GM21423 (cell line): ENCODE data around the gene MAJIN.

ENCODE experiments used
- ATAC-seq: cut with Tn5 transposase; IDR thresholded peaks from one replicate; pipeline ENCODE4 v1.9.1; 2021; ENCODE audit warnings: mild to moderate bottlenecking, moderate library complexity; ENCODE audit not compliant: unreplicated experiment

Gene MAJIN

DNA sequence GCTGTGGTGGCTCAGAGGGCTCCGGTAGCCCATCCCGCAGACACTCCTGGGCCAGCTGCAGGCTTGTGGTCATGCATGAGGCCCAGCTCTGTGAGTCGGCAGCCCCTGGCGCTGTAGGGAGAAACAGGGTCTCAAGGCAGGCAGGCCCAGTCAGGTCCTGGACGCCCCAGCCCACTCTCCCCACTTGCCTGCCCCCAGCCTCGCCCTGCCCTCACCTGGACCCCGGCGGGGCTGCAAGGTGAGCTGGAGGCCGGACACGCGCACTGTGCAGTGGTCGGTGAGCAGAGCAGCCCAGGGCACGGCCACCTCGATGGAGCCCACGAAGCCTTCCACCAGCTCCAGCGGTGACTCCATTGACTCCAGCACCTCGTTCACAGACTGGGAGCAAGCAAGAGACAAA lies 57.8 kb downstream of the MAJIN start:
- no peak for ATAC-seq

DNA sequence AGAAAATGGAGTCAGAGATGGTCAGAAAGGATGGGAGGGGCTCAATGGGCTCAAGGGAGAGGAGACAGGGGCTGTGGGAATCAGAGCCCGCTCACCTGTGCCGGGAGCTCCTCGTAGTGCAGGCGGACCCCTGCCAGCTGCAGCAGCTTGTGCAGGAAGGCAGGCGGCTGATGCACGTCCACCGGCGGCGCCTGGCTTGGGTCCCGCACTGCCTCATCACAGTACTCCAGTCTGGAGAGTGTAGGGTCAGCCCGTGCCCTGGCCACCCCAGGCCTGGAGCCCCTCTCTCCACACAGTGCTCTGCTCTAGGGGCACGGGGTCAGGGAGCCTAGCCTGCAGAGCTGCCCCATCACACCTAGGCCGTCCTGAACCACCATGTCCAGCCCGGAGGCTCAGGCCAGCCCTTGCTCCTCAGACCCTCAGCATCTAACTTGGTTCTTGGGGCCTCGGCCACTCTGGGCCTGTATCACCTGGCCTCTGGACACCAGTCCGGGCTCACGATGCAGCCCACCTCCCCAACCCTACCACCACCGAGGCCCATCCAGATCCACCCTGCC lies 58.7 kb downstream of the MAJIN start:
- no peak for ATAC-seq

DNA sequence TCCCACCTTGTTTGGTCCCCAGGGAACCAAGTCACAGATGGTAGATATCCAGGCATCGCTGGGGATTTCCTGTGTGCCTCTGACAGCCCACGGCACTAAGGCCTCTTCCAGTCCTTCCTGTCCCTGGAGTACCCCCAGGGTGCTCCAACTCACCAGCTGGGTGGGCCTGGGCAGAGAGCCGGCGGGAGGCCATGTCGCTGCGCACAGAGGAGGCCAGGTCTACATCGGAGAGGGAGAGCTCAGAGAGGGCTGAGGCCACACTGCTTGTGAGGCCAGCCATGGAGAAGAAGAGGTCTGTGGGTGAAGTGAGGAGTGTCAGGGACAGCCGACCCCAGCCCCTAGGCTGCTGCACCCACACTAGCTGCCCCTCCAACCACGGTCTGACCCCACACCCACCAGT lies 60.2 kb downstream of the MAJIN start:
- no peak for ATAC-seq

GRCh38 chr11:64911142-64911541 lies 60.8 kb downstream of the MAJIN start:
- ATAC-seq, result no peak

- no peak for ATAC-seq
Observed at GRCh38 chr11:64910451-64911093, 61.3 kb downstream of the MAJIN start.

DNA sequence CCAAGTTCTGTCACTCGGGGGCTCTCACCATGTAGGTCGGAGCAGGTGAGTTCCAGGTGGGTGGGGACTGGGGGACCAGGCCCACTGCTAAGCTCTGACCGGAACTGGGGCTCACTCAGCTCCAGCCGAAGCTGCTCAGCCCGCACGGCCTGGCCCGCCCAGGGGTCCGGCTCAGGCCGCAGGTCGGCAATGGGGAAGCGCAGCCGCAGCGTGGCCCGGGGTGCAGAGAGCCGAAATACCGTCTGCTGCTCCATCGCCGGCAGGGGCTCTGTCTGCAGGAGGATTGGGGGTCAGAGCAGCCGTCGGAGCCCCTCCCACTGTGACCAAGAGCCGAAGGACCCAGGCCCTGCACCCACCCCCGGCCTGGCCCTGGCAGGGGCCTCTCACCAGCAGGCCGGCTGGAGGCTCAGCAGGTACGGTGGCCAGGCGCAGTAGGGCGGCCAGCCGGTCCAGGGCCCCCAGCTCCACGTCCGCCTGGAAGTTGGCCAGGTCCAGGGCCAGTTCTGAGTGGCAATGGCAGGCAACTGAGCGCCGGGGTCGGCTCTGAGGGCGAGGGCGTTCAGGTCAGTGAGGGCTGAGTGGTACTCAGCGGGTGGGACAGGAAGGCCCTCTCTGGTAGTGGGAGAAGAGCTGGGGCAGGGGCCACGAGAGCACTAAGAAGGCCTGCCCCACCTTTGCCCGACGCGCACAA lies 62.1 kb downstream of the MAJIN start:
- ATAC-seq, result no peak

DNA sequence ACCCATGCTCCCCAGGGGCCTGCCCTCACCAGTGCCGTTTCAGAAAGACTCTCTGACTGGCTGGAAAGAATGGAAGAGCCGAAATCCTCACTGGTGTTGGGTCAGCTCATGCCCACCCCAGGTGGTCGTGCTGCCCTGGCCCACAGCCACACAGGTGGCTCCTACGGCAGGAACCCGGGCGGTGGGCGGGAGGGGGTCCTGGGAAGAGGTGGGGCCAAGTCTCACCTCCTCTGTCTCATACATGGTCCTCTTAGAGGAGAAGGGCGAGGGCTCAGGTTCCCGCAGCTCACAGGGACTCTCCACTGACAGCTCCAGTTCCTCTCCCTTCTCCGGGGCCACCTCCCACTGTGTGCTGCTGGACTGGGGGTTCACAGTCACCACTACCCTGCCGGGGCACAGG lies 63.1 kb downstream of the MAJIN start:
- no peak for ATAC-seq

DNA sequence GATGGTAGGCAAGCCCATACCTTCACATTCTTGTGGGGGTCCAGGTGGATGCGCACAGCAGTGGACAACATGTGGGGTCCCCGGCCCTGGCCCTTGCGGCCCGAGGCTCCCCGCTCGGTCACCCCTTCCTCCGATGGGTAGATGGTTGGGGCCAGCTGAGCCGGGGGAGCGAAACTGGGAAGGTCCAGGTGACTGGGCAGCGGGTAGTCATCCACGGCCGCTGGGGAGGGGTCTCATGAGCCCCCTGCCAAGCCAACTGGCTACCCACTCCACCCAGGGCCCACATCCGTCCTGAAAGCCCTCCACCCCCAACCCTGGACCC lies 65.6 kb downstream of the MAJIN start:
- no peak for ATAC-seq

DNA sequence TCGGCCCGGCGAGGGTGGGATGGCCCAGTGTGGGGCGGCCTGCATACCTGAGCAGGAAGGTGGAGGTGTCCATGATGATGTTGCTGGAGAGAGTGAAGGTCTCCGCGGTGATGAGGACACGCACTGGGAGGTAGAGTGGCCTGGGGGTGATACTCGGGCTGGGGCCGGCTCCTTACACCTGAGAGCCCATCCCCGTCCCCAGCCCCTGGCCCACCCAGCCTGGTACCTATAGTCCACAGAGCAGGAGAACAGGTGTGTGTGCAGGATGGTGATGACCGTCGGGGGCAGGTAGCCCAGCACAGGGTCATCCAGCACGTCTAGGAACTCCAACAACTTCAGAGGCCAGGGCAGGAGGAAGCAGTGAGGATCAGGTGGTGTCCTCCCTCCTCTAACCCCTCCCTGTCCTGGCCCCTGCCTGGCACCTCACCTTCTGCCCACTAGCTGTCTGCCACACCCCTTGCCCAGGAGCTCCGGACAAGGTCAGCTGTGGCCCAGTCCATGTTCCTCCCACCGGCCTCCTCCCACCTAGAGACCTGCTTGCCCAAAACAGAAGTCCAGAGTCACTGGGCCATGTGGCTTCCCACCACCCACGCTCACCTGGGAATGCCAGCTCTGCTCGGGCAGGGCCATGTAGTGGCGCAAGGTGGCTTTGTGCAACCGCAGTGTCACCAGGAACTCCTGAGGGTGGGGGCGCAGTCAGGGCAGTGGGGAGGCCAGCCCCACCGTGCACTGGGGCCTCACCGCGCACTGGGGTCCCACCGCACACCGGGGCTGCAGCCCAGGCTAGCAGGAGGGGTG lies 66.2 kb downstream of the MAJIN start:
- no peak for ATAC-seq

DNA sequence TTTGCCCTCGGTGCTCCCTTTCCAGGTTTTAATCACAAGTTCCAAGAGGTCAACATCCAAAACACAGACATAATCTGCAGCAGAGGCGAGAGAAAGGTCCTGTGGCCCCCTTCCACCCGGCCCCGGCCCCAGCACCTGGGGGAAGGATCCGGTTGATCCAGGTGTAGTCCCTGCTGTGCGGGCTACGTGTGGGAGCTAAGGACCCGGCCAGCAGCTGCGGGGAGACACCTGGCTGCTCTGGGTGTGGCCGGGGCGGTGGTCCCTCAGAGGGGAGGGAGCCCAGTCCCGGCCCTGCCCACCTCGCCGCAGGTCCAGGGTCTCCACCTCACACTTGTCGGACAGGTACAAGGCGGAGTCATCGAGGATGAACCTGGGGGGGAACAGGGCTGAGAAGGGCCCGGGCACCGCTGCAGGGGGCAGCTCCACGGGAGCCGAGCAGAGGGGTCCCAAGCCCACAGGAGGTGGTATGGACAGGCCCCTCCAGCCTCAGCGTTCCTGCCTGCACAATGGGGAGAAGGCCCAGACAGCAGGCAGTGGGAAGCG lies 68.5 kb downstream of the MAJIN start:
- ATAC-seq, result no peak

DNA sequence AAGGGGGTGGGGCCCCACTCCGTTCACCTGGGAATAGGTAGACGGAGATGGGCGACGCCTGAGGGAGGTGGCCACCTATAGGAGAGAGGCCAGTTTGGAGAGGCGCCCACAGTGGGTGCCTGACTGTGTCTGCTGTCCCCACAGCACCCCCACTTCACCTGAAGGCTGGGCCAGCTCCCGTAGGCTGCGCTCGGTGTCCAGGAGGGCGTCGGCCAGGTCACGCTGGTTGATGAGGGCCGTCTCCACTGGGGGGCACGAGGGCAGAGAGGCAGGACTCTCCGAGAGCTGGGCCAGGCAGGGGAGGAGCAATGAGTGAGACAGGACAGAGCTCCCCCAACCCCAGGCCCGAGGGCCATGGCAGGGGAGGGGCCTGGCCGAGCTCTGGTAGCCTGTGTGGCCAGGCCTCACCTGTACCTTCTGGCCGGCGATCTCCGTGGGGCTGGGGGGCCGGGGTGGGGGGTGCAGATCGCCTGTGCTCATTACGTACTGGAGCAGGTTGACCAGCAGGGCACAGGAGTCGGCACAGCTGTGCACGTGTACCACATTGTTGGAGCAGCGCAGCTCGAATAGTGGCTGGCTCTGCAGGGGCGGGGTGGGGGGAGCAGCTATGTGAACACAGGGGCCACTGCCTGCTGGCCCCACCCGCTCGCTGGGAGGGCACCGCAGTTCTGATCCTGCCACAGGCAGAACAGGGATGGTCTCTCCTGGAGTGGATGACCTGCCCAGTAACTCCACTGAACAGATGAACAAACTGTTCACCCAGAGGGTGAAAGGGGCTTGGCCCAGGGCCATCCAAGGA lies 69.6 kb downstream of the MAJIN start:
- ATAC-seq, result no peak

DNA sequence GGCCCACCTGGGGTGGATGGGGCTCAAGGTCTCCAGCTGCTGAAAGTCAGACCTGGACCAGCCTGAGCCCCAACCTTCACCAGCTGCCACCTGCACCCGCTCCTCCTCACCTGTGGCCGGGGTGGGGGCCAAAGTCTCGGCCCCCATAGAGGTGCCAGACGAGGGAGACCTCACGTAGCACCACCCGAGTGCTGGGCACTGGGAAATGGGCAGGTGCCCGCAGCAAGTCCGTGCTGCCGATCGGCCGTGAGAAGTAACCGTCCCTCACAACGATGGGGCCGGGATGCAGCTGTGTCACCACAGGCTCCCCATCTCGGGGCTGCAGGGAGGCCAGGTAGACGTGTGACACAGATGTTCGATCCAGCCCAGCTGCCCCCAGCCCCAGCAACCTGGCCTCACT lies 71.1 kb downstream of the MAJIN start:
- no peak for ATAC-seq

GRCh38 chr11:64900263-64900678 lies 71.6 kb downstream of the MAJIN start:
- ATAC-seq, result no peak

DNA sequence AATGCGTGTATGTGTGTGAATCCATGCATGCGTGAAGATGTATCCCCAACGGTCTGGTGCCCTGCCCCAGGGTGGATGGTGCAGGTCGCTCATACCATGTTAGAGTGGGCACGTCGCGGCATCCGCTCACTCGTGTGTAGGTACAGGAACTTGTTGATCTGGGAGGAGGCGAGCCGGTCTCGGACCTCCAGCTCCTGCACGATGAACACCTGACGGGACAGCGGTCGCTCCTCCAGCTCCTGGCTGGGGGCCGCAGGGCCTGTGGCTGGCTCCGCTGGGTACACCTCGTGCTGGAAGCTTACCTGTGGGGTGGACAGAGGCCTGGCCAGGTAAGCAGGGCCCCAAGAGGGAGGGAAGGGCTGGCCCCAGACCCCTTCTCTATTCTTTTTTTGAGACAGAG lies 73.4 kb downstream of the MAJIN start:
- no peak for ATAC-seq

- no peak for ATAC-seq
Observed at GRCh38 chr11:64898076-64898445, 73.8 kb downstream of the MAJIN start.

- no peak for ATAC-seq
Observed at GRCh38 chr11:64897381-64898075, 74.4 kb downstream of the MAJIN start.

- ATAC-seq, result no peak
Observed at GRCh38 chr11:64896448-64897022, 75.4 kb downstream of the MAJIN start.

- no peak for ATAC-seq
Observed at GRCh38 chr11:64894812-64895452, 77.0 kb downstream of the MAJIN start.

GRCh38 chr11:64894070-64894811 lies 77.7 kb downstream of the MAJIN start:
- peak; percentile 54 for ATAC-seq
